Activated naive CD8-positive, alpha-beta T cell treated with anti-CD3 and anti-CD28 coated beads for 36 hours (primary cell): ENCODE results near the gene PACRG. TPM values are rescaled to one million over a fixed set of nuclear protein-coding genes. Genes with fewer than 3 reads are reported as not detected.

ENCODE experiments used
- DNase-seq: peaks from one replicate; pipeline ENCODE4 v3.0.0; 2021
- H3K27ac Mint-ChIP-seq: one replicate; pipeline ENCODE4 v1.8.0; 2022; ENCODE audit warnings: mild to moderate bottlenecking, moderate library complexity, mixed read lengths
- H3K27me3 Mint-ChIP-seq: one replicate; pipeline ENCODE4 v1.8.0; 2022; ENCODE audit warnings: mild to moderate bottlenecking, mixed read lengths
- H3K36me3 Mint-ChIP-seq: one replicate; pipeline ENCODE4 v1.8.0; 2021; ENCODE audit warnings: mild to moderate bottlenecking, mixed read lengths
- H3K4me1 Mint-ChIP-seq: one replicate; pipeline ENCODE4 v1.8.0; 2021; ENCODE audit warnings: mixed read lengths
- H3K4me3 Mint-ChIP-seq: one replicate; pipeline ENCODE4 v1.8.0; 2022; ENCODE audit warnings: mild to moderate bottlenecking, moderate library complexity, mixed read lengths
- H3K9me3 Mint-ChIP-seq: one replicate; pipeline ENCODE4 v1.8.0; 2022; ENCODE audit warnings: mixed read lengths
- total RNA-seq, 2 experiments: library from RNA; stranded (reverse); gene quantifications; one replicate each; pipeline ENCODE4 v1.2.3, GENCODE V29; 2021

PACRG gene
- total RNA-seq, 2 experiments from 2014 or later = 0.50 TPM; not detected in 1

DNA sequence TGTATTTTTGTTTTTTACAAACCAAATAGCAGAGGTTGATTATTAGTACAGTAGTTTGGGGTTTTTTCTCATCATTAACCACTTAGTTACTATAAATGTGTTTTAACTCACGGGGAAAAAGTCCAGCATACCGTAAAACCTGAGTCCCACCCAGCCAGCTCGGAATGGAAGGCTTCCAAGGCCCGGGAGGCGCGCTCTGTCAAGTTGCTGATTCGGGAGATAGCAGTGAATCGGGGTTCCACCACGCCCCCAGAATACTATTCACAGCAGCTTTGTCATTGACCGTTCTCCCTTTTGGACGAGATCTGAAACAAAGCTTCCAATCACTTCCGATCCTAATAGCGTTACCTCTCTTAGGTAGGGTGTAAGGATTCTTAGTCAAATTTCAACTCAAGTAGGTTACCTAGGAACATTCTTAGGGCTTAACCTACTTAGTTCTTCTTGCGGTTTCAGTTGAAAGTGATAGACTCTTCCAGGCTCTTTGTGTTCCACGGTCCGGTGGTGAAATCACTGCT, 453.9 kb downstream of the PACRG start:
- Mint-ChIP-seq H3K27me3 (peaks cover 15% of the 10 kb centered on the region), H3K4me1 (no peaks in the 10 kb centered on the region), H3K9me3 (no peaks in the 10 kb centered on the region), H3K36me3 (no peaks in the 10 kb centered on the region), H3K27ac (no peak overlapping the region), H3K4me3 (no peak overlapping the region)
- DNase-seq = no peak

DNA sequence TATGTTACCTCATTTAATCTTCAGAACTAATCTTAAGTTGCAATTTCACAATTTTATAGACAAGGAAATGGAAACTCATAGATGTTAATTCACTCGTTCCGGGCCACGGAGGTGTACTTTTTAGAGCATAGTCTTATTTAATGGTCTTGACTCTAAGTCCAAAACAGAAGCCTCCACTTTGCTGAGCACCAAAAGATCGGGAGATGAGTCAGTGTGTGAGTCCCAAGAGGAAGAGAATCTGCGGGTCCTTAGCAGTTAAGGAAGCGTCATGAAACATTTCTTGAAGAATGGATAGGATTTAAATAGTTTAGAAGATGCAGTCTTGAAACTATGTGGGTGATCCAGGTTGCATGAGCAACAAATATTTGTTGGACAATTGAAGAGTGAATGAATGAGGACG, 454.9 kb downstream of the PACRG start:
- Mint-ChIP-seq H3K9me3 (no peaks in the 10 kb centered on the region), H3K4me3 (no peak overlapping the region), H3K36me3 (no peaks in the 10 kb centered on the region), H3K4me1 (no peaks in the 10 kb centered on the region), H3K27ac (no peak overlapping the region), H3K27me3 (peaks cover 10% of the 10 kb centered on the region)
- DNase-seq = no peak

DNA sequence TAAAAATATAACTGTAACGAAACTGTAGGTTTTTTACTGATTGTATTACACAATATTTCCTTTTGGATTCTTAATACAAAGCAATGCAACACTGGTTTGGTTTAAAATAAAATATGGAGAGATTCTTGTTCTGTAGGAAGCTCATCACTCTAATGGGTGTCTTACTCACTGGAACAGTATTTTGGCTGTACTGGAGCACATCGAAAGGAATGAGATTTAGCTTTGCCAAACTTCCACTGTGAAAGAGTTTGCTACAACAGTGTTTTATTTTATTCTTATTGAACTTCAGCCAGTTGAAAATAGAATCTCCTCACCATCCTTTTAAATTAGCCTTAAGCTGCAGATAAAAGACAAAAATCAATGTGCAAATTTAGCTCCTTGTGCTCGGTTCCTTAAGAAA, 456.0 kb downstream of the PACRG start:
- Mint-ChIP-seq H3K27ac (no peak overlapping the region), H3K4me3 (no peak overlapping the region), H3K9me3 (no peaks in the 10 kb centered on the region), H3K4me1 (no peaks in the 10 kb centered on the region), H3K27me3 (peaks cover 10% of the 10 kb centered on the region), H3K36me3 (no peaks in the 10 kb centered on the region)
- DNase-seq = no peak

DNA sequence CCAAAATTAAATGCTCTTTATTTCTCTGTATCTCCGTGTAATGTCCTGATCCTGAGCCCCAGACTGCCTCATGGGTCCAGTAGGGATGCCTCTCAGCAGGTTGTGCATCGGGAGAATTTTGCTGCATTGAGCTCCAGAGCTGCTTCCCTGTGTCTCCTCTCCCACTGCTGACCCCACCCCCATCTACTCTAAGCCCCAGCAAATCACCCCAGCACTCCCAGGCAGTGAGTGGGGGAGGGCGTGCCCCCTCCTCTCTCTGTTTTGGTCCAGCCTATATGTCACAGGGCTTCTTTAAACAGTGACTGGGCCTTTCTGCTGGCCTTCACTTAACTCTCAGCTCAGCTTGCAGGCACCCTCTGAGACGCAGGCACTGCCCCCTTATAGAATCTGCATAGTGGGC, 458.0 kb downstream of the PACRG start:
- no peak for DNase-seq
- Mint-ChIP-seq H3K36me3 (no peaks in the 10 kb centered on the region), H3K9me3 (no peaks in the 10 kb centered on the region), H3K27ac (no peak overlapping the region), H3K4me1 (no peaks in the 10 kb centered on the region), H3K4me3 (no peak overlapping the region), H3K27me3 (peaks cover 10% of the 10 kb centered on the region)

DNA sequence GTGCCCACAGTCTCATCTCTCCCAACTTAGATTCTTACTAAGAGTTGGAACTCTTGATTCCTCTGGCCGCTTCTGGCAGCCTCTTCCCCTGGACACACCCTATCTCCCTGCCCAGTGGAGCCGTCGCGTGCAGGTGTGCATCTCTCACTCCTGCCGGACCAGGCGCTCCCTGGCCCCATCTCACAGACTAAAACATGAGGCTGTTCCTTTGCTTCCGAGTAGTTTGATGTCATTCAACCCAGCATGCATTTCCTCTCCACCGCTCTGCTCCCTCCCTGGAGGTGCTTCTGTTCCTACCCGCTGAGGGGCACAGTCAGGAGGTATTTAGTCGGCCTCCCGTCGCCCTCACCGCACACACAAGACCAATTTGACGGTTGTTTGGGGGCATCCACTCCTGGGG, 458.8 kb downstream of the PACRG start:
- H3K9me3 Mint-ChIP-seq = no peaks in the 10 kb centered on the region
- H3K4me1 Mint-ChIP-seq = no peaks in the 10 kb centered on the region
- DNase-seq = no peak
- H3K27ac Mint-ChIP-seq = no peak overlapping the region
- H3K27me3 Mint-ChIP-seq = peaks cover 8% of the 10 kb centered on the region
- no peak overlapping the region for H3K4me3 Mint-ChIP-seq
- H3K36me3 Mint-ChIP-seq = no peaks in the 10 kb centered on the region

DNA sequence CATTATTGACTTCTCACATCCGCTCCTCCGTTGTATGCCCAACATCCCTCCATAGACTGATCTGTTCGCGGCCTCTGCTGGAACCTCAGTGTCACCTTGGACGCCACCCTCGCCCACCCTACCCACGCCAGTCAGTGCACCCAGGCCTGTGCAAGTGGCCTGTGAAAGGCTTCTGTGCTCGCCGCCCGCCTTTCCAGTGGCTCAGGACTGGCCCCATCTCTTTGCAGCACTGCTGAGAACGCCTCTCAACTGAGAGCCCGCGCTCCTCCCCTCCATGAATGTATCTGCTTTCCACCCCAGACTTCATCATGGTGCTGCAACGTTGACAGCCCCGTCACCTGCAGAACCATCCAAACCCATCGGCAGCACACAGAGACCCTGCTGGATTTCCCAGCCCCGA, 459.4 kb downstream of the PACRG start:
- H3K27me3 Mint-ChIP-seq = peaks cover 1% of the 10 kb centered on the region
- no peak for DNase-seq
- no peaks in the 10 kb centered on the region for H3K4me1 Mint-ChIP-seq
- H3K9me3 Mint-ChIP-seq = no peaks in the 10 kb centered on the region
- H3K27ac Mint-ChIP-seq = no peak overlapping the region
- no peaks in the 10 kb centered on the region for H3K36me3 Mint-ChIP-seq
- no peak overlapping the region for H3K4me3 Mint-ChIP-seq

DNA sequence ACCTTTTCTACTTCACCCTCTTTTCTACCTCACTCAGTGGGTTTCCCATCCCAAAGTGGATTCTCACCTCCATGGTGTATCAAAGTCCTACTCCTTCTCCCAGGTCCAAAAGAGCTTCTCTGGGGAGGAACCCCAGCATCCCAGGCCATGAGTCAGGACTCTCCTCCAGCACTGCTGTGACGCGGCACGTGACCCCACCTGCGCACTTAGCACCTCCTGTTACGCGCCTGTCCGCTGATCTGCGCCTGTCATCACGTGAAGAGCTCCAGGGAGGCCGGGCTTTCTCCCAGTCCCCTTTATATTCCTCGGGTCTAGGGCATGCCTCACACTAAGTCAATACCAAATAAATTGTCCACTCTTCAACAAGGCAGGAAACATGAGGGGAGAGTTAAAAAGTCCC, 459.8 kb downstream of the PACRG start:
- DNase-seq = no peak
- Mint-ChIP-seq H3K4me3 (no peak overlapping the region), H3K4me1 (no peaks in the 10 kb centered on the region), H3K27me3 (no peaks in the 10 kb centered on the region), H3K36me3 (no peaks in the 10 kb centered on the region), H3K27ac (no peak overlapping the region), H3K9me3 (no peaks in the 10 kb centered on the region)

DNA sequence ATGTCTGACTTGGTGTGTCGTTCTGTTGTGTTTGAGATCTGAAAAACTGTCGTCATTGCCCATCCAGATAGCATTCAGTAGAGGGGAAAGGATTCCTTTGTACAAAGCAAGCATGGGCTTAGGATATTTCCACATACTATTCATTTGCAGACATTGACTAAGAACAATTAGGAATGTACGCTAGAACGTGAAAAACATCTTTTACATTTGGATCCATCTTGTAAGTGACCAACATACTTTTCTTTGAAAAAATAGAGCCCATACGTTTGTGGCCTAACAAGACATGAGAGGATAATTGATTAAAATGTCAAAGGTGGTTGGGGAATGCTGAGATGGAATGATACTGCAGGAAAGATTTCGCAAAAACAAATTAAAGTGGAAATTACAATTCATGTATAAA, 461.0 kb downstream of the PACRG start:
- DNase-seq = no peak
- Mint-ChIP-seq H3K36me3 (no peaks in the 10 kb centered on the region), H3K27ac (no peak overlapping the region), H3K9me3 (no peaks in the 10 kb centered on the region), H3K27me3 (no peaks in the 10 kb centered on the region), H3K4me3 (no peak overlapping the region), H3K4me1 (no peaks in the 10 kb centered on the region)

DNA sequence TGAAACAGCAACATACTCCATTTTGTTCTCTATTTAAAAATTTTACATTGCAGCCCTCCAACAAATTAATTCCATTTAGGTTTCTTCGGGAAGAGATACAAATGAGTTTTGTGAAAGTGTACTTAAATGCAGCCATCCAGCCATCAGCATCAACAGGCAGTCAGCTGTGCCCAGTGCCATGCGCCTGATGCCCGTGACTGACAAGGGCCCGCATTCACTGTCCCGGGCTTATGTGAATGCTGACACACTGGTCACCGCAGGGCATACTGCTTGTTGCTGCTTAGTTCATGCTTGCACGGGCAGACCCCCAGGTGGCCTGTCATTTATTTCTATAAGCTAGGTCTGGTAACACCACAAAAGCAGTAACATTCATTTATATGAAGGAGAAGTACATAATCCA, 461.8 kb downstream of the PACRG start:
- Mint-ChIP-seq H3K27ac (no peak overlapping the region), H3K4me1 (no peaks in the 10 kb centered on the region), H3K9me3 (no peaks in the 10 kb centered on the region), H3K4me3 (no peak overlapping the region), H3K36me3 (no peaks in the 10 kb centered on the region), H3K27me3 (no peaks in the 10 kb centered on the region)
- DNase-seq = no peak

DNA sequence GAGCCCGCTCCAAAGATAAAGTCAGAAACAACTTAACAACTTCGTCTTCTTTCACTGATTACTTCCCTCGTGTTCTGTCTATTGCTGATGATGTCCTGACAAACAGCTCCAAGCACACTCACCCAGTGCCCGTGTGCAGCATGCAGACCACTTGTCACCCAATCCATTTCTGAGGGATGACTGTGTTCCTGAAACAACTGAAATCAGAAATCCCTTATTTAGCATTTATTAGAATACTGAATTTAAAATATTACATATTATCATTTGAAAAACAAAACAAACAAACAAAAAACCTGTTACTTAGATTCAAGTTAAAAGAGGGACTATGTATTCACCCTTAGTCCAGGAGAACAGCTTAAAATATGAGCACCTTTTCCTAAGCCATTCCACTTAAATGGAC, 463.0 kb downstream of the PACRG start:
- H3K27me3 Mint-ChIP-seq = no peaks in the 10 kb centered on the region
- H3K4me3 Mint-ChIP-seq = no peak overlapping the region
- no peaks in the 10 kb centered on the region for H3K4me1 Mint-ChIP-seq
- no peak overlapping the region for H3K27ac Mint-ChIP-seq
- H3K9me3 Mint-ChIP-seq = no peaks in the 10 kb centered on the region
- H3K36me3 Mint-ChIP-seq = no peaks in the 10 kb centered on the region
- DNase-seq = no peak

DNA sequence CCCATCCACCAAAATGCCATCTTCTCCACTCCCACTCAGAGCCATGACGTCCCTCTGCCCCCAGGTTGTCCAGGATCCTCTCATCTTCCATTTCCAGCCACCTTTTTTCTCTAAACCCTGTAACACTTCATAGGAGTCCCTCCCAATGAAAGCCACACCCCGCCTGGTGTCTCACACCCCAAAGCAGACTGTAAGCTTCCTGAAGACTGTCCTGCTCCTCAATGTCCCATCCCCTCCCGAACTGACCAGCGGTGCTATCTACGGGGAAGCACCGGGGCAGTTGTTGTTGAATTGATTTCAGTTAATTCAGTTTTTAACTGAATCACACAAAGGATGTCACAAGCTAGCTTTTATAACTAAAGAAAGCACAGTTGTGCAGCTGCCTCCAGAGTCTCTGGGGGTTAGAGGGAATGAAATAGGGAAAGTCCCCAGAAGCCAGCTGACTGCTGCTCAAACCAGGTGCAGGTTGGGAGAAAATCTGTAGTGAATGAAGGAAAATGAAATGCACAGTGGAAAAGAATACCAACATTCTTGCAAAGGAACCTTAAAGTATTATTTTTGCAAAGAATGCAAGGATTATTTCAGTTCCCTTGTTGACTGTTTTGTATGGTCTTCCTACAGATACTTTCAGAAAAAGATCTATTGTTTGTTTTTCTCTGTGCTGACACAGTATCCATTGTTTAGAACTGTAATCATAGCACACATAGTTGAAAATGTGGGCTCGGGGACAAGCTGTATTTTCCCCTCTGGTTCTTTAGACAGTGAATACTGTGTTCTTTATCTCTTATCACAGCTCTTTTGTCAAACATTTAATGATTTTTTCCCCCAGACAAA, 464.1 kb downstream of the PACRG start:
- Mint-ChIP-seq H3K9me3 (no peaks in the 10 kb centered on the region), H3K27ac (no peak overlapping the region), H3K4me3 (no peak overlapping the region), H3K36me3 (no peaks in the 10 kb centered on the region), H3K4me1 (no peaks in the 10 kb centered on the region), H3K27me3 (no peaks in the 10 kb centered on the region)
- DNase-seq = no peak

DNA sequence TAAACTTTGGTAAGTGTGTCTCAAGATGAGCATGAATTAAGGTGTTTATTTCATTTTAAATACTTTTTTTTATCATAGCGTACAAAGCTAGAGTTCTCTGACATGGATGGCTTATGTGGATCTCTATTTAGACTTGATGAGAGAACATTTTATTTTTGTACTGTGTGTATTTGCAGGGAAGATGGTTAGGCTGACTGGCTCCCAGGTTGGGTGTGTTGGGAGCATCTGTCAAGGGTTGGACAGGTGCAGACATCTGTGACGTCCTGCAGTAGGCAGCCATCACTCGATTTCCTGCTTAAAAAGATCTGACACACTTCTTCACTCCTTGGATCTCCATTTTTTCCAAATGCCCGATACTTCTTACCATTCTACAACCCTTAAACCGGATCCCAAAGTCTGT, 464.8 kb downstream of the PACRG start:
- no peak overlapping the region for H3K27ac Mint-ChIP-seq
- no peaks in the 10 kb centered on the region for H3K4me1 Mint-ChIP-seq
- H3K9me3 Mint-ChIP-seq = no peaks in the 10 kb centered on the region
- DNase-seq = no peak
- H3K27me3 Mint-ChIP-seq = no peaks in the 10 kb centered on the region
- H3K36me3 Mint-ChIP-seq = no peaks in the 10 kb centered on the region
- H3K4me3 Mint-ChIP-seq = no peak overlapping the region

DNA sequence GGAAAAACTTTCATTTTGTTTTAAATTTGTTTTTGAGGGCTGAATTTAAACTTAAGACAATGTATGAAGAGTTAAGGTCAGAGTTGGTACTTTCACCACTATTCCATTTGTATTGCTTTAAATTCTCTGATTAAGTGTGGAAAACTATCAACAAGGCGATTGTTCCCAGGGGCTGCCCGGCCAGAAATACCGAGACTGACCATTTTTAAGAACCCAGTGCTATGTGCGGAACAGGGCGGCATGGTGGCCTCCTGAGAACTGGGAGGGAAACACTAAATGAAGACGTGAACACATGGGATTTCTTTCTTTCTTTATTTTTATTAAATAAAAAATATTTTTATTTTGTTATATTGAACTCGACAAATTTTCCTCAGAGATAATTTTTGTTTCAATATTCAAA, 465.6 kb downstream of the PACRG start:
- Mint-ChIP-seq H3K9me3 (no peaks in the 10 kb centered on the region), H3K27me3 (no peaks in the 10 kb centered on the region), H3K4me3 (no peak overlapping the region), H3K4me1 (no peaks in the 10 kb centered on the region), H3K27ac (no peak overlapping the region), H3K36me3 (no peaks in the 10 kb centered on the region)
- no peak for DNase-seq

DNA sequence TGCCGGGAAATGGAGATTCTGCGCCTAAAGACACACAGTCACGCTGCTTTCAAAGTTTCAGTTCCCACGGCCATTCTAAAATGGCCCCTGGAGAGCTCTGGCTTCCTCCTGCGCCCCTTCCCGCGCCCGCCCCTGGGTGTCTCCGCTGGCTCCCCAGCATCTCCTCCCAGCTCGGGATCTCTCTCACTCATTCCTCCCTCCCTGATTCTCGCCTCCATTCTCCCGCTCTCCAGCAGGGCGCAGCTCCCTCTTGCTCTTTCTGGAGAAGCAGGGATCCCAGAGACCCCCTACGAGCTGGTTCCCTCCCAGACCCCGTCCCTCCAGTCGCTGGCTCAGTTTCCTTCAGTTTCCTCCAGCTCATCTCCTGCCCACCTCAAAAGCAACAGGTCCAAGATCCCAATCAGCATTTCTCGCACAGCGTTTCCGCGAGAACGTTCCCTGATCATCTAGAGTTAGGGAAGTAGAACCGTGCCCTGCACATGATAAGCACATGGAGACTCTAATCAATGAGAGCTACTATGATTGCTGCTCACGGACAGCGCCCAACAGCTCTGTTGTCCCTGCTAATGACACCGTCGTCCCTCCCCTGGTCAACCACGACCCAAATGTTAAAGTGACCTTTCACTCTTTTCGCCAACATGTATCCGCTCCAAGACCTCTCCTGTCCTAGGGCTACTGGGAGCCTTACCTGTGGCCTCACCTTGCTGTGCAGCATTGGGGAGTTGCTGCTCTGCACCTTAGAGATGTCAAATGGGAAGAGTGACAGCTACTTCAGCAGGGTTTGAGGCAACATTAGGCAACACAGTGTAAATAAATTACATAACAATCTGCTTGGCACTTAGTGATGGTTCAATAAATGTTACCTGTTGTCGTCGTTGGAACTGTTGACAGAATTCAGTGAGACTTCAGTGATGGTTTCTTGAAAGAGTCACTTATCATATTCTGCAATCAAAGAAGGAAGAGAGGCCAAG, 468.2 kb downstream of the PACRG start:
- H3K4me1 Mint-ChIP-seq = no peaks in the 10 kb centered on the region
- H3K9me3 Mint-ChIP-seq = no peaks in the 10 kb centered on the region
- no peak for DNase-seq
- no peaks in the 10 kb centered on the region for H3K36me3 Mint-ChIP-seq
- no peak overlapping the region for H3K27ac Mint-ChIP-seq
- H3K4me3 Mint-ChIP-seq = no peak overlapping the region
- H3K27me3 Mint-ChIP-seq = no peaks in the 10 kb centered on the region

DNA sequence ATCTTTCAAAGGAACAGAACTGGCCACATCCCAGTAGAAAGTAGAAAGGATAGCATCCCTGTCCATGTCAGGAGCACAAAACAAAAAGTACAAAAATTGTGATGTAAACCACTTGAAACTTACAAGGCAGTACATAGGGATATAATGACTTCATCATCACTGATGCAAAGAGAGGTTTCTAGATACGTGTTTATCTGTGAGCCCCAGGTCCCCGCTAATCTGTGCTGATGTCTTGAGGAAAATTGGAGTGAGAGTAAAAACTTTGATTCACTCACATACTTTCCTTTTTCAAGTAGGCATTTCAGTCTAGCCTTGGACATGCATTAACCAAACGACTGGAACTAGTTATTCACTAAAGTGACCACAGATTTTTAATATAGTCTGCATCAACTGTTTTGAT, 470.1 kb downstream of the PACRG start:
- H3K27ac Mint-ChIP-seq = no peak overlapping the region
- H3K4me3 Mint-ChIP-seq = no peak overlapping the region
- no peaks in the 10 kb centered on the region for H3K36me3 Mint-ChIP-seq
- H3K27me3 Mint-ChIP-seq = peaks cover 4% of the 10 kb centered on the region
- no peaks in the 10 kb centered on the region for H3K4me1 Mint-ChIP-seq
- no peak for DNase-seq
- H3K9me3 Mint-ChIP-seq = no peaks in the 10 kb centered on the region
